Lung microvascular endothelial cell (primary cell): ENCODE measurements around the gene PLXNA4. TPM values are rescaled to one million over a fixed set of nuclear protein-coding genes. Genes with fewer than 3 reads are reported as not detected.
"Not testable (repeated sequence)": the region's sequence is repeated elsewhere in the genome, so short reads cannot be mapped to it uniquely, and the experiment has no call there.

Source experiments
- DNase-seq, 2 donors: peaks; one replicate each; pipeline versions ENCODE4 v3.0.0 to v3.0.0-alpha.2; 2010; ENCODE audit warnings: low read depth in 2 of 2
- total RNA-seq: library from RNA; depleted of rRNA; stranded (reverse); fragments of >200 nt; gene quantifications from 2 replicates; pipeline ENCODE4 v1.2.1, GENCODE V29; 2014

Gene PLXNA4, protein sequence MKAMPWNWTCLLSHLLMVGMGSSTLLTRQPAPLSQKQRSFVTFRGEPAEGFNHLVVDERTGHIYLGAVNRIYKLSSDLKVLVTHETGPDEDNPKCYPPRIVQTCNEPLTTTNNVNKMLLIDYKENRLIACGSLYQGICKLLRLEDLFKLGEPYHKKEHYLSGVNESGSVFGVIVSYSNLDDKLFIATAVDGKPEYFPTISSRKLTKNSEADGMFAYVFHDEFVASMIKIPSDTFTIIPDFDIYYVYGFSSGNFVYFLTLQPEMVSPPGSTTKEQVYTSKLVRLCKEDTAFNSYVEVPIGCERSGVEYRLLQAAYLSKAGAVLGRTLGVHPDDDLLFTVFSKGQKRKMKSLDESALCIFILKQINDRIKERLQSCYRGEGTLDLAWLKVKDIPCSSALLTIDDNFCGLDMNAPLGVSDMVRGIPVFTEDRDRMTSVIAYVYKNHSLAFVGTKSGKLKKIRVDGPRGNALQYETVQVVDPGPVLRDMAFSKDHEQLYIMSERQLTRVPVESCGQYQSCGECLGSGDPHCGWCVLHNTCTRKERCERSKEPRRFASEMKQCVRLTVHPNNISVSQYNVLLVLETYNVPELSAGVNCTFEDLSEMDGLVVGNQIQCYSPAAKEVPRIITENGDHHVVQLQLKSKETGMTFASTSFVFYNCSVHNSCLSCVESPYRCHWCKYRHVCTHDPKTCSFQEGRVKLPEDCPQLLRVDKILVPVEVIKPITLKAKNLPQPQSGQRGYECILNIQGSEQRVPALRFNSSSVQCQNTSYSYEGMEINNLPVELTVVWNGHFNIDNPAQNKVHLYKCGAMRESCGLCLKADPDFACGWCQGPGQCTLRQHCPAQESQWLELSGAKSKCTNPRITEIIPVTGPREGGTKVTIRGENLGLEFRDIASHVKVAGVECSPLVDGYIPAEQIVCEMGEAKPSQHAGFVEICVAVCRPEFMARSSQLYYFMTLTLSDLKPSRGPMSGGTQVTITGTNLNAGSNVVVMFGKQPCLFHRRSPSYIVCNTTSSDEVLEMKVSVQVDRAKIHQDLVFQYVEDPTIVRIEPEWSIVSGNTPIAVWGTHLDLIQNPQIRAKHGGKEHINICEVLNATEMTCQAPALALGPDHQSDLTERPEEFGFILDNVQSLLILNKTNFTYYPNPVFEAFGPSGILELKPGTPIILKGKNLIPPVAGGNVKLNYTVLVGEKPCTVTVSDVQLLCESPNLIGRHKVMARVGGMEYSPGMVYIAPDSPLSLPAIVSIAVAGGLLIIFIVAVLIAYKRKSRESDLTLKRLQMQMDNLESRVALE (N-terminal part only)
- 6.9 and 7.8 TPM in 2 replicates for total RNA-seq

DNA sequence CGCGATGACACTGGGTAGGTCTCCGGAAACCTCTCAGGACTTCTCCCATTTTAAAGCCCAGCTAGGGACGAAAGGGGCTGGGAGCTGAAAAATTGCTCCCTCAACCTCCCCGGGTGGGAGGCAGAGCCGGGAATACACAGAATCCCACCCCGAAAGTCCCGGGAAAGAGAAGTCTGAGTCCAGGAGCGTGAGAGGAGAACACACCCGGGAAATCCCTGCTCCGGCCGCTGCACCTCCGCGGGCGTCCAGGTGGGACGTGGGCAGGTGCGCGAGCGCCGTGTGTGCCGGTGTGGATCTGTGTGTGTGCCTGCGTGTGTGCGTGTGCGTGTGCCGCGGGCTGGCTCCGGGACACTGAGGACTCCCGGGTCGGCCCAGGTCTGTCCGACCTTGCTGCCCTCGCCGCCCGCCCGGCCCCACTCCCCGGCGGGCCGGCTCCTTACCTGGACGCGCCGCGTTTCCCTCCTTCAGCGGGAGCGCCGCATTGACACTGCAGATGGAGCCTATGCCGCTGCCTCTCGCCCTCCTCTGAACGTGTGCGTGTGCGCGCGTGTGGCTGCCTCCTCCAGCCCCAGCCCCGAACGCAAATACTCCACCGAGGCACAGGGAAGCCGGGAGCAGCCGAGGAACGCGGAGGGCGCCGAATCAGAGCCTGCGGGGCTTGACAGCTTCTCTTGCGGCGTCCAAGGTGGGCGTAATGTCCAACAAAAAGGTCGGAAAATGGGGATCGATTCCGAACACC, at the start of gene PLXNA4:
TSS of gene PLXNA4 (minus strand) at position 489 of the 739 bp plus-strand sequence. CDS start 67,777 bp downstream, outside the sequence.
- peak; percentile 29 to 49 for DNase-seq

DNA sequence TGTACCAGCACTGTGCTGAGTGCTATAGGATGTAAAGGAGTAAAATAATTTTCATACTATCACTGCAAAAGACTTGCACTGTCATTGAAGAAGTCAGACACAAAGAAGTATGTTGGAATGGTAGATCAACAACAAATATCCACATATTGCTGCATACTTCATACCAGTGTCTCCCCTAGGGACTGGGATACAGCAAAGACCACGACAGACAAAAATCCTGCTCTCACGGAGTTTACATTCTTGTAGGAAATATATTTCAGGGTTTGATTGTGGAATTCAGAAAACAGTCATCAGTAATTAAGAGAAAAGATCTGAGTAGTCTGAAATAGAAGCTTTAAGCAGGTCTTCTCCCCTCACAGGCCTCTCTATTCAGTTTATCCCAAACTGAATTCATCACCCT, 49.4 kb upstream of the PLXNA4 start:
- no peak for DNase-seq

DNA sequence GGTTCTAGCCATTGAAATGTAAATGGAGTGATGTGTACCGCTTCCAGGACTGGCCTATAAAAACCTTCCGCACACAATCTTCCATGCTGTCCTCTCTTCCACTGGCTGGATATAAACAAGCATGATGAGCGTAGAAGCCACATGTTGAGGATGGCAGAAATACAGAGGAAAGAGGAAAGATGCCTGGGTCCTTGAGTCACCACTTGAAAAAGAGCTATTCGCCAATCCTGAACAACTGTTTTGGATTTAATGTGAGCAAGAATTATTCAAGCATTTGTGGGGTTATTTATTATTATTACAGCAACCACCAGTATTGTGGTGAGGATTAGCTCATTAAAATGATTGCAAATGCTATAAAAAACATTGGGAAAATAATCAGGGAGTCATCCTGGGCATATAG, 45.8 kb upstream of the PLXNA4 start:
- no peak for DNase-seq

DNA sequence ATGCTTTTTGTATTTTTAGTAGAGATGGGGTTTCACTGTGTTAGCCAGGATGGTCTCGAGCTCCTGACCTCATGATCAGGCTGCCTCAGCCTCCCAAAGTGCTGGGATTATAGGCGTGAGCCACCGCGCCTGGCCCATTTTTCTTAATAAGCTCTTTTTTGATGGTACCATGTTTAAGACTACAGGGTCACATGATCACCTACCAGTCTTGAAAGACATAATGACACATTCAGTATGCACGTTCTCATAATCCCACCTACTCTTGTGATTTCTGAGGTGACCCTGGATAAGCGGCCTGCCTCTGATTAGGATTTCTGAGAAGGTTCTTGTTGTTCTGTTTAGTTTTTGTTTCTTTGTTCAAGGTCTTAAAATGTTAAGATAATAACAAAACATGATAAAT, 43.7 kb upstream of the PLXNA4 start:
- no peak for DNase-seq

DNA sequence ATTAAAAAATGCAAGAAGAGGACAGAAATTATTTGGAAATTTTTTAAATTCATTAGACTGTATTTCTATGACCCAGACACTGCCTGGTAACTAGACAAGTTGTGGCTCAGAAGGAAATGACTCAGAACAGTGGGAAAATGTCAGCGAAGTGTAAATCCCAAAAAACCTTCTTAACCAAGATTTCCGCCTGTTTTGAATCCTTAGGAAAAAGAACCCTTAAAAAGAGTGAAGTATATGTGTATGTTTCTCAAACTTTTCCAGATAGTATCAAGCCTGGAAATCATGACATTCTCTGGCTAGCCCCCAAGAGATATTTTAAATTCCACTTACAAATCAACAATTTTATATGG, 42.7 kb upstream of the PLXNA4 start:
- peak; percentile 7 to 78 for DNase-seq

DNA sequence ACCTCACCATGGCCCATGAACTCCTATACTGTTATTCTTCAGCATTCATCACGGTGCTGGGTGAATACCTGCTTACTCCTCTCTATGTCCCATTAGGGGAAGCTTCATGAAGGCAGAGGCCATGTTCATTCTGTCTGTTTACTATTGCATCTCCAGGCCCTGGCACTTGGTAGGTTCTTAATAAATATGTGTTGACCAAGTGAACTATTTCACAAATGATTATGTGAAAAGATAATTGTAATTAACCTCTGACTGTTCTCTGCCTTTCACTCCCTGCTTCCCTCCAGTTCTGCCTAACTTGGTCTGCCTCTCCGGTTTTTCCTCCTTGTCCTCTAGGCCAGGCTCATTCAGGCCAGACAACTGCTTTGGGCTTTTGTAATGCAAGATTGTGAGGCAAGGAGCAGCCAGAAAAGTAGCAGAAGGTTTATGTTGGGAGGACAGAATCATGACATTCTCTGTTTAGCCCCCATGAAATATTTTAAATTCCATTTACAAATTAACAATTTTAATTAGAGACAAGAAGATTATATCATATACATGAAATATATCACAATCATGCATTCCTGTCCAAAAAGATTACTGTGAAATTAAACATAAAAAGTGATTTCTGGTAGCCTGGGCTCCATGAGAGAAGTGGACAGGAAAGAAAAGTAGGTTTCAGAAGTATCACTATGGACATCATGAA, 42.1 kb upstream of the PLXNA4 start:
- peak in 1 of 2 donors; percentile 7 for DNase-seq

DNA sequence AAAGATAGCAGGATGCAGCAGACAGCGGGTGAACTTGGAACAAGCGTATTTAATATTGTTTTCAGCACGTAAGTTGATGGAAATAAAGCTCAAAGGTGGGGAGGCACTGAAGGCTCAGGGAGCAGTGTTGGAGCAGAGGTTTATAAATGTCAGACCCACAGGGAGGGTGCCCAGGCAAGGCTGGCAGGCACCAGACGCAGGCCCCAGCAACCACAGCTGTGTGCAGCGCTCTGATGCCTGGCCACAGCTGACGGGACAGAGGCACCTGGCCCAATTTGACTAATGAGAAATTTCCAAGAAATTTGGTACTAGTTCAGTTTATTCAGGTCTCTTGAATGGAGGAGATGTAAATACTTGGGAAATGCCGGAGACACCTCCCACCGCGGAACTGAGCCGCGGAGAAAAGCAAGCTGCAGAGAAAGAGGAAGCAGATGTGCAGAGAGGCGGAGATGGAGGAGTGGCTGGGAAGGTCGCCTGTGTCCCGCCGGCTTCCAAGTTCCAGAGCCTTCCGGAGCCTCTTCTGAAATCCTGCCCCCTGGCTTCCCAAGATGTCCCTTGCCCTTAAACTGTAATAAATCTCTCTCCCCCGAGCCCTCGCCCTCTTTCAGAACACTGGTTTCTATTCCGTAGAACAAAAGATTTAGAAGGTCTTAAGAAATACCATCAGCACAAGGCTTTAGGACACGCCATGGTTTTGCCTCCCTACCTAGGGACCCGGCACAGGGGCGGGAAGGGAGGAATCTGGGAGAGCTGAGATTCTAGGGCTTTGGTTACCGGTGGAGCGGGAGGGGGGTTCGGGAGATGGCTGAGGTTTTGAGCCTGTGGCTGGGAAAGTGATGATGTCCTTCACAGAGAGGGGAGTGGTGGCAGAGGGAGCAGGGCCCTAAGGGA, 38.4 kb upstream of the PLXNA4 start:
- peak in 1 of 2 donors; percentile 29 for DNase-seq

DNA sequence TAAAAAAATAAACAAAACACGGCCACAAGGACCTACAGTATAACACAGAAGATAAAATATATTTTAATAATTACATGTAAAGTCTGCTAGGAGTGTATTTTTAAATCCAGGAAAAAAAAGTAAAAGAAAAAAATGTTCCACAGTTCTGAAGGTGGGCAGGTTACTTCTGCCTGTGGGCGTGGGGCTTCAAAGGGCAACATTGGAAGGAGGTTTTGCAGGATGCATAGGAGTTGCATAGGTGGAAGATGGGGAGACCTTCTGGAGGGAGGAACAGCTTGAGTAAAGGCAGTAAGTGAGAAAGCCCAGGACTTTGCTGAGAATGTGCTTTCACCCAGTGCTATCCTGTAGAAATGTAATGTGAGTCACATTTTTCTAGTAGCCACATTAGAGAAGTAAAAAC, 37.5 kb upstream of the PLXNA4 start:
- no peak for DNase-seq

DNA sequence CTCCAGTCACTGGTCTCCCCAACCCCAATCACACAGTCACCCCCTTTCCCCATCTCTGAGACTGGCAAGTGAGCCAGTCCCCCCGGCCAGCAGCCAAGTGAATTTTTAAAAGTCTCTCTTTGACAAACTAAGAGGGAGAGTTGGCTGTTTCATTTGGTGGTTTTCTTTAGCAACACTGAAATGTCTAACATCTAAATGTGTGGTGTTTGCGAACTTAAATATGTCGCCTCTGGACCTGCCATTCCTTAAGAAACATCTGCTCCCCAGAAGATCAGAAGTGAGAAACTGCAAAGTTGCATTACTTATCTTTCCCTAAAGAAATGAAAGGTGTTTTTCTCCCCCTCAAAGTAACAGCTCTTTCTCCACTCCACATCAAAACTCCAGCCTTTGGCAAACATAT, 34.7 kb upstream of the PLXNA4 start:
- DNase-seq: no peak

DNA sequence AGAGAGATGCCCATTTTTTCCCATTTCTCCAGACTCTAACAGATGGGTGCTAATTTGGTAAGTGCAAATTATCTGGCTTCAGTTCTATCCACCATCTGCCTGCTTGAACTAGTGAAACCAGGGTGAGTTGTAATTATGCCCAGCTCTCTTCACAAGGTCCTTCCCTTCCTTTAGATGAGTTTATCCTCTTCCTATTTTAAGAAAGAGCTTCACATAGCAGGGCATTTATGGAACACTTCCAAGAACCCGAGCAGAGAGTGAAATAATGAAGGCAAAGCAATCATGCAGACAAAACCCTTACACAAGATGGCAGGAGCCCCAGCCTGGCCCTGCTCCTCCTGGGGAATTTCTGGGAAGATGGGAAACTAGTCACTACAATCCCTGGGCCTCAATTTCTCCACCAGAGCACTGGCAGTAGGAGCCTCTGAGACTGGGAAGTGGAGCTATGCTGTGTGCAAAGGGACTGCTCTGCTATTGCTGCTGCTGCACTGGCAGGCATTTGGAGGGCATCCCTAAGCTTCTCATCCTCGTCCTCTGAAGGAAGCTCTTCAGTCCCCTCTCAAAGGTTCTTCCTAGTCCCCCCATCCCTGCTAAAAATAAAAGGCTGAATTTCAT, 33.7 kb upstream of the PLXNA4 start:
- DNase-seq: no peak

DNA sequence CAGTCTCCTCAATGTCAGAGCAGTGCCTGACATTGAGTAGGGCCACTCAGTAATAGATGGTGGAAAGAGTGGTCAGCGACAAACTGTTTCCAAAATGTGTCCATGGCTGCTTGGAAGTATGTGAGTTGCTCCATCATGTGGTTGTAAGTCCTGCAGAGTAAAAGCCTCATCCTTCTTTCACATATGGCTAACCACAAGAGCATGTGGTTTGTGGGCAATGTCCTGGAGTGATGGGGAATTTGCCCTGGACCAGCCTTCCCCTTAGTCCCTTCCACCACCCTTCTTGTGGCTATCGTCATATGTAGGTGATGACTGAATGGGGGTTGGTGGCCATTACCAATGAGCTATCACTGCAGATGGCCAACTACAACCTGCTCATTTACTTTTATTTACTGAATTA, 33.0 kb upstream of the PLXNA4 start:
- DNase-seq: no peak

DNA sequence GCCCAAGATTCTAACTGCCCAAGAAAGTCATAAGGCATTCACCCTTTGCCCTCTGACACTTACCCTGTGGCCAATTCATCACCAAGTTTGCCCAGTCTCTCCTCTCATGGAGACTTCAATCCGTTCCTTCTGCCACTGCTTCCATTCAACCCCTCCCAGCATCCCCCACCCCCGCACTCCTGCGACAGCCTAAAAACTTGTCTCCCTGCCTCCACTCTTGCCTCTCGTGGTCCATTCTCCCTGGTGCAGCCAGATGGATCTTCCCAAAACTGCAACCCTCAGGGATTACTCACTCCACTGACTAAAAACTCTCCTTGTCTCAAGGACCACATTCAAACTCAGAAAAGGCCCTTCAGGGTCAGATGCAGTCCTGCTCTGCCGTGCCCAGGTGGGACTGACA, 32.3 kb upstream of the PLXNA4 start:
- DNase-seq: no peak

DNA sequence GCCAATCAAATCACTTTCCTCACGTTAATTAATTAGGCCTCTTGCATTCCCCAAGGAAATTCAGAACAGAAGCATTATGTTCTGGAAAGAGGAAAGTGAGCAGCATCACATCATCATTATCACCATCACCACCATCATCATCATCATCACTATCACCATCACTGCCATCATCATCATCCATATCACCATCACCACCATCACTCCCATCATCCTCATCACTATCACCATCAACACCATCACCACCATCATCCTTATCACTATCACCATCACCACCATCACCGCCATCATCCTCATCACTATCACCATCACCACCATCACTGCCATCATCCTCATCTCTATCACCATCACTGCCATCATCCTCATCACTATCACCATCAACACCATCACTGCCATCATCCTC, 31.4 kb upstream of the PLXNA4 start:
- DNase-seq: no peak

DNA sequence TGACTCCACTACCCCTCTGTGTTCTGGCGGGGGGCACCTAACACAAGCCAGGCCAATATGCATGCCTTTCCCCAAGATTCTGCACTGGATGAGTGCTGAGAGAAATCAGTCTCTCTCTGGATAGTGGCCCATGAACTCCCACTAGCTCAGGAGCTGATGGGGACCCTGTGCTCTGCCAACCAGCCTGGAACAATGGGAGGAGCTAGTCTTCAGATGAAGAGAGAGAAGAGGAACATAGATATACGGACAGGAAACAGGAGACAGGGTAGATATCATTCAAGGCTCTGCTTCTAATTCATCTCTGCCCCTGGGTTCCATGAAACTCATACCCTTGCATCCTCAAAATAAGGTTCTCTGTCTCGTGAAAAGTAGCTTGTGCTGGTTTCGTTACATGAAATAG, 27.9 kb upstream of the PLXNA4 start:
- no peak for DNase-seq

DNA sequence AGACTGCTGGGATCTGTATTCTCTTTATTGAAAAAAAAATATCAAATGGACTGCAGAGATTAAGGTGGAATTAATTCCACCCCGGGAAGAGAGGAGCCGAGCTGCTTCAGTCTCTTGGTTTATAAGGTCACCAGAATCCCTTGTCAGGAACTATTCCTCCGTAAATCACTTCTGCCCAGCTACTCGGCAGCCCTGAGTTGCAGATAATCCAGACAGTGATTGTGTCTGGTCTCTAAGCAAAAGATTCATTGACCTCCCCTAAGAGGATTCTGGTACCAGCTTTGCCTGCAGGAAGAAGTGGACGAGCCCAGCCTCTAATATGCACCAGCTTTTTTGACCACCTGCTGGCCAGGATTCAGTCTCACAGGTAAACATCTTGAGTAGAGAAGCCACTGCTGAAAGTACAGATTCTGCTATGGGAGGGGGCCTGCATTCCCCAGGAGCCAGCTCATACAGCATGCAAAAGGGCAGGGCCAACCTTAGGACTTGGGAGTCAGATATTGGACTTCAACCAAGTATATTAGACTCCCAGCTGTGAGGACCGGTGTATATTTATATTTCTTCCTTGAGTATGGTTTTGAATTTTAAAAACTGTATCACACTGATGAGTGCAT, 27.1 kb upstream of the PLXNA4 start:
- no peak for DNase-seq

DNA sequence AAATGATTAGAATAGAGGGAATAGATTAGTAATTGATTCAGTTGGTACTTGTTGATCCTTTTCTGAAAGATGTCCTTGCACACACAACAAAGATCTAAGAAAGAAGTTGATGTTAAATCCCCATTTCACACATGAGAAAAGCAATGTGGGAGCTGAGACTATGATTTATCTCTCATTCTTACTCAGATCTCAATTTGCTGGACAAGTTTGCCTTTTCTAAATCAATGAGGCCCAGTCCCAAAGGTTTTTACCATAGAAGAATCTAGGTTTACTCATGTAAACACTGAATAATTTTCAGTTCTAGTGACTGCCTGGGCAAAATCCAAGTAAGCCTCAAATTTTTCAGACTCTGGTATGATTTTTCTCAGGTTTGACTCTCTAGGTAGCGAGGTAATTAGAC, 25.5 kb upstream of the PLXNA4 start:
- DNase-seq: no peak

DNA sequence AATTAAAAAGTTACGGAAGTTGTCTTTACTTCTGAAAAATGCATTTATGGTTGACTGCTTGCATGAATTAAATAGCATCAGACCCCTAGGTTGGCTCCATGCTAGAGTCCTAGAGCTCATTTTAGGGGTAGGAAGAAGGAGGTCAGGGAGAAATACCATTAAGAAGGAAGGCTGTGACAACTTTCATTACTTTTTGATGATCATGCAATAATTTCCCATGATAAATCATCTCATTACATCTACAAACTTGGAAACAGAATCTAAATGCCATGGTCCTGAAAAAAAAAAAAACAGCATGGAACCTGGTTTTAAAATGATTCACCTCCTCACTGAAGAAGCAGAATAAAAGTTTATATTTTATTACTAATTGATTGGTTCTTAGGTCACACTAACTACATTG, 20.3 kb upstream of the PLXNA4 start:
- no peak for DNase-seq

DNA sequence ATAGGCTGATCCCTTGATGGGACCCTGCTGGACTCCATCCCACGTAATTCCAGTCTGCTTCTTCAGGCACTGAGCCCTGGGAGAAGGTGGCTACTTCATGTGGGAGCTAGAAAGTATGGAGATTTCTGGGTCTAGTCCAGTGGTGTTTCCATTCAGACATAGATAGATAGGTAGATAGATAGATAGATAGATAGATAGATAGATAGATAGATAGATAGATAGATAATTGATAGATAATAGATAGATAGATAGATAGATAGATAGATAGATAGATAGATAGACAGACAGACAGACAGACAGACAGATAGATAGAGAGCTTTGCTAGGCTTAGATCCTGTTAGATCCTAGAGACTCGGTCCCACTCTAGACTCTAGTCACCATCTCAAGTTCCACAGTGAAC, 18.5 kb upstream of the PLXNA4 start:
- not testable (repeated sequence) for DNase-seq

DNA sequence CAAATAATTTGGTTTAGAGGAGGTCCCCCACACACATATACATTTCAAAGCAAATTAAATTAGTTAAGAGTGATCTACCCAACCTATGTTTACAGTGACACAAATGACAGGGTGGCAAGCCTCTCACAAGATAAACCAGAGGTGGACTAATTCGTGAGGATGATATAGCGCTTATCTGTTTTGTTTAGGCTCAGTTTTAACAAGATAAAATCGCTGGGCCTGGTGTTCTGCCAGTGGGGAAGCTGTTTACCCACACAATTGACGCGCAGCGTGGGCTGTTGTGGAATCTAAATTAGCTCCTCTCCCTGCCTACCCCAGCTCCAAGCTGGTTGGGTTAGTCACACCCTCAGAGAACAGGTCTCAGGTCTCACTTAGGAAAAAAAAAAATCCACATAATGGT, 16.7 kb upstream of the PLXNA4 start:
- no peak for DNase-seq
